RWPE2 (cell line): ENCODE data around the gene HTT.
A peak's percentile ranks its signal among the peaks of the same experiment; 100 is the strongest.

Experiments used
- ATAC-seq: fragments of 200-7000 bp; cut with Tn5 transposase; 3 replicates; pipeline ENCODE4 v1.9.1; 2021; ENCODE audit warnings: low read depth
- DNase-seq: peaks from one replicate; pipeline ENCODE4 v3.0.0-alpha.2; 2020; ENCODE audit warnings: low spot score
- H3K27ac ChIP-seq: fragments of 450-650 bp; 2 replicates; pipeline ENCODE4 v1.5.1; 2017; ENCODE audit warnings: mild to moderate bottlenecking; ENCODE audit not compliant: poor library complexity, severe bottlenecking
- H3K27me3 ChIP-seq: fragments of 250-450 bp; sonication (Bioruptor Pico); 2 replicates; pipeline ENCODE4 v1.5.1; 2021; ENCODE audit warnings: mild to moderate bottlenecking, moderate library complexity; ENCODE audit not compliant: insufficient read depth, poor library complexity, severe bottlenecking
- H3K36me3 ChIP-seq: fragments of 250-450 bp; sonication (Bioruptor Pico); 2 replicates; pipeline ENCODE4 v1.5.1; 2020; ENCODE audit warnings: low read depth, mild to moderate bottlenecking, moderate library complexity
- H3K4me1 ChIP-seq: fragments of 250-450 bp; sonication (Bioruptor Pico); 2 replicates; pipeline ENCODE4 v1.5.1; 2021; ENCODE audit warnings: mild to moderate bottlenecking, moderate library complexity; ENCODE audit not compliant: insufficient read depth, poor library complexity, severe bottlenecking
- H3K4me3 ChIP-seq: fragments of 250-450 bp; sonication (Bioruptor Pico); 2 replicates; pipeline ENCODE4 v1.5.1; 2021; ENCODE audit warnings: mild to moderate bottlenecking, moderate library complexity; ENCODE audit not compliant: severe bottlenecking
- H3K9me3 ChIP-seq: fragments of 250-450 bp; sonication (Bioruptor Pico); 2 replicates; pipeline ENCODE4 v1.5.1; 2021; ENCODE audit warnings: mild to moderate bottlenecking, moderate library complexity; ENCODE audit not compliant: severe bottlenecking
- TF ChIP-seq, protein P1 (sequence below): fragments of 450-650 bp; IDR thresholded peaks from one replicate; pipeline ENCODE4 v1.5.1; 2017; ENCODE audit warnings: mild to moderate bottlenecking, moderate library complexity; ENCODE audit not compliant: poor library complexity, severe bottlenecking

Gene HTT

GRCh38 chr4:3223956-3224748 lies 149.7 kb downstream of the HTT start:
- peak; percentile 25 for DNase-seq
- ATAC-seq: no peak
- H3K4me3 ChIP-seq: no peak overlapping the region
- no peaks in the 10 kb centered on the region for H3K9me3 ChIP-seq
- H3K27ac ChIP-seq: no peak overlapping the region
- H3K4me1 ChIP-seq: no peaks in the 10 kb centered on the region
- no peaks in the 10 kb centered on the region for H3K27me3 ChIP-seq
- TF ChIP-seq, protein P1, sequence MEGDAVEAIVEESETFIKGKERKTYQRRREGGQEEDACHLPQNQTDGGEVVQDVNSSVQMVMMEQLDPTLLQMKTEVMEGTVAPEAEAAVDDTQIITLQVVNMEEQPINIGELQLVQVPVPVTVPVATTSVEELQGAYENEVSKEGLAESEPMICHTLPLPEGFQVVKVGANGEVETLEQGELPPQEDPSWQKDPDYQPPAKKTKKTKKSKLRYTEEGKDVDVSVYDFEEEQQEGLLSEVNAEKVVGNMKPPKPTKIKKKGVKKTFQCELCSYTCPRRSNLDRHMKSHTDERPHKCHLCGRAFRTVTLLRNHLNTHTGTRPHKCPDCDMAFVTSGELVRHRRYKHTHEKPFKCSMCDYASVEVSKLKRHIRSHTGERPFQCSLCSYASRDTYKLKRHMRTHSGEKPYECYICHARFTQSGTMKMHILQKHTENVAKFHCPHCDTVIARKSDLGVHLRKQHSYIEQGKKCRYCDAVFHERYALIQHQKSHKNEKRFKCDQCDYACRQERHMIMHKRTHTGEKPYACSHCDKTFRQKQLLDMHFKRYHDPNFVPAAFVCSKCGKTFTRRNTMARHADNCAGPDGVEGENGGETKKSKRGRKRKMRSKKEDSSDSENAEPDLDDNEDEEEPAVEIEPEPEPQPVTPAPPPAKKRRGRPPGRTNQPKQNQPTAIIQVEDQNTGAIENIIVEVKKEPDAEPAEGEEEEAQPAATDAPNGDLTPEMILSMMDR: no peak
- peaks cover 38% of the 10 kb centered on the region for H3K36me3 ChIP-seq

GRCh38 chr4:3225071-3225850 lies 150.8 kb downstream of the HTT start:
- TF ChIP-seq, protein P1: no peak
- no peak for ATAC-seq
- Histone ChIP-seq H3K9me3 (no peaks in the 10 kb centered on the region), H3K27me3 (no peaks in the 10 kb centered on the region), H3K27ac (no peak overlapping the region), H3K36me3 (peaks cover 39% of the 10 kb centered on the region), H3K4me1 (no peaks in the 10 kb centered on the region), H3K4me3 (no peak overlapping the region)
- DNase-seq: peak; percentile 23

DNA sequence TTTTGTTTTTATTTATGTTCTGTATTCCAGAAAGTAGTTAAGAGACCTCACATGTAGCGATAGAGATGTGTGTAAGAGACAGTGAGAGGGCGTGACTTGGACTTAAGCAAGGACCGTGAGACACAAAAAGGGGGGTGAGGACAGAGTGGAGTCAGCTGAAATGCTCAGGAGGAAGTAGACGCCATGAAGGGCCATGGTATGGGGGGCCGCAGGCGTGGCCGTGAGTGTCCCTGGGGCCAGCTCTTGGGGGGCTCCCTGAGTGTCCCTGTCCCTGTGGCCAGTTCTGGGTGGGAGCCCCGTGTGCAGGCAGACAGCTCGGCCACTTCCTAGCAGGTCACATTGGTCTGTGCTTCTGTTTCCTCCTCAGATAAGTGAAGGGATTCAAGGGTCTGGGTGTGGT lies 151.5 kb downstream of the HTT start:
- Histone ChIP-seq H3K27ac (no peak overlapping the region), H3K9me3 (no peaks in the 10 kb centered on the region), H3K36me3 (peaks cover 43% of the 10 kb centered on the region), H3K4me3 (no peak overlapping the region), H3K4me1 (no peaks in the 10 kb centered on the region), H3K27me3 (no peaks in the 10 kb centered on the region)
- DNase-seq (peak; percentile 14), ATAC-seq (no peak)
- TF ChIP-seq, protein P1: no peak

DNA sequence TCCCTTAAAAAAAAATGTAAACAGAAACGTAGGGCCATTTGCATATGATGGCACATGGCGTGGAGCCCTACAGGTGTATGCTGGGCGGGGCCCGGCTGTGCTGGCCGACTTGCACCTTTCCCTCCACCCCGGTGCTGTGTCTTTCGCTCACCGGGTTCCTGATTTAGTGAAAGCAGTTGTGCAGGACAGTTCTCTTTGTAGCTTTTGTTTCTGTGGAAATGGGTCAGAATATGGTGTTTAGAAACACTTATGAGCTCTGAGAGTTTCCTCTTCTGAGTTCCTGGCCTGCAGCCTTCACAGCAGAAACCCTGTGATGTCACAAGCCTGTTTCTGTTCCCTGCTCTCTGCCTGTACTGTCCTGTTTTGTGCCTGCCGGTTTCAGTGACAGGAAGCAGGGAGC lies 152.0 kb downstream of the HTT start:
- no peak for ATAC-seq
- no peaks in the 10 kb centered on the region for H3K9me3 ChIP-seq
- H3K27ac ChIP-seq: no peak overlapping the region
- no peaks in the 10 kb centered on the region for H3K4me1 ChIP-seq
- H3K4me3 ChIP-seq: no peak overlapping the region
- peak; percentile 34 for DNase-seq
- H3K36me3 ChIP-seq: peaks cover 40% of the 10 kb centered on the region
- H3K27me3 ChIP-seq: no peaks in the 10 kb centered on the region
- TF ChIP-seq, protein P1: no peak
